A673 (cell line): ENCODE results near the gene ALAS2. TPM values are rescaled to one million over a fixed set of nuclear protein-coding genes. Genes with fewer than 3 reads are reported as not detected.
"Not testable (repeated sequence)": the region's sequence is repeated elsewhere in the genome, so short reads cannot be mapped to it uniquely, and the experiment has no call there.

ENCODE experiments used
- Bru-seq: library from RNA; stranded (reverse); fragments of 400-500 nt; gene quantifications from one replicate; lab custom pipeline; 2021; lab: Mats Ljungman, UMichigan
- BruChase-seq, 2 experiments: library from RNA; stranded (reverse); fragments of 400-500 nt; gene quantifications; one replicate each; lab custom pipeline; 2021; lab: Mats Ljungman, UMichigan
- BruUV-seq: library from RNA; stranded (reverse); fragments of 400-500 nt; replicated peaks from 2 replicates; lab custom pipeline; 2021; lab: Mats Ljungman, UMichigan
- CTCF ChIA-PET: fragments of 300-600 bp; sonication (Branson Sonifier 250); formaldehyde crosslinking; loops from one replicate; lab custom pipeline; 2022; ENCODE audit warnings: antibody characterized with exemption; lab: Charles Lee
- POLR2A ChIA-PET: fragments of 300-600 bp; sonication (Branson Sonifier 250); formaldehyde crosslinking; loops from one replicate; lab custom pipeline; 2022; ENCODE audit warnings: antibody characterized with exemption; ENCODE audit not compliant: low non-redundant PET; lab: Charles Lee
- DNase-seq: peaks from one replicate; pipeline ENCODE4 v3.0.0-alpha.2; 2015; ENCODE audit warnings: low spot score
- H3K27ac ChIP-seq: fragments of 200-600 bp; sonication (generic); 2 replicates; pipeline ENCODE4 v1.5.1; 2016; ENCODE audit warnings: mixed run types, low read depth, mild to moderate bottlenecking, mixed read lengths, antibody characterized with exemption, low read length; ENCODE audit not compliant: poor library complexity, severe bottlenecking
- H3K27me3 ChIP-seq: fragments of 200-600 bp; sonication (generic); replicated peaks from 2 replicates; pipeline ENCODE4 v1.6.1; 2017; ENCODE audit warnings: mixed run types, low read depth, mild to moderate bottlenecking, mixed read lengths, antibody characterized with exemption, low read length; ENCODE audit not compliant: insufficient read depth, poor library complexity
- H3K36me3 ChIP-seq: fragments of 200-600 bp; sonication (generic); 2 replicates; pipeline ENCODE4 v1.6.1; 2016; ENCODE audit warnings: mixed run types, mild to moderate bottlenecking, mixed read lengths, antibody characterized with exemption, low read length; ENCODE audit not compliant: insufficient read depth, poor library complexity, severe bottlenecking
- H3K4me1 ChIP-seq: fragments of 200-600 bp; sonication (generic); 2 replicates; pipeline ENCODE4 v1.6.1; 2017; ENCODE audit warnings: mixed run types, mild to moderate bottlenecking, mixed read lengths, antibody characterized with exemption, low read length; ENCODE audit not compliant: insufficient read depth, poor library complexity, severe bottlenecking
- H3K4me3 ChIP-seq: fragments of 200-600 bp; sonication (generic); 2 replicates; pipeline ENCODE4 v1.5.1; 2016; ENCODE audit warnings: low read depth, mixed run types, mild to moderate bottlenecking, mixed read lengths, low read length; ENCODE audit not compliant: poor library complexity, severe bottlenecking
- H3K9me3 ChIP-seq: fragments of 200-600 bp; sonication (generic); 2 replicates; pipeline ENCODE4 v1.6.1; 2016; ENCODE audit warnings: mixed run types, low read depth, mild to moderate bottlenecking, mixed read lengths, antibody characterized with exemption, low read length; ENCODE audit not compliant: poor library complexity, severe bottlenecking
- CTCF ChIP-seq: fragments of 300-800, 200-600 bp; sonication (generic); conservative IDR thresholded peaks from 2 replicates; pipeline ENCODE4 v1.5.1; 2017; ENCODE audit warnings: low read depth, mild to moderate bottlenecking, antibody characterized with exemption, low read length, moderate library complexity, mixed read lengths
- EZH2 ChIP-seq: fragments of 200-600 bp; sonication (generic); IDR thresholded peaks from 2 replicates; pipeline ENCODE4 v1.6.1; 2017; ENCODE audit warnings: borderline replicate concordance, low read depth, mild to moderate bottlenecking, mixed read lengths, antibody characterized with exemption, low read length; ENCODE audit not compliant: poor library complexity, severe bottlenecking
- intact Hi-C: fragments of 100-400 bp; cut with micrococcal nuclease; formaldehyde crosslinking; loops from one replicate; pipeline ENCODE4 v1.10.0; 2022; ENCODE audit not compliant: unreplicated experiment
- long read RNA-seq: library from polyadenylated mRNA; stranded (forward); transcript quantifications from one replicate; pipeline ENCODE4 v2.0.0, GENCODE V29; 2022
- total RNA-seq: library from RNA; stranded (reverse); gene quantifications from 2 replicates; pipeline ENCODE4 v1.2.3, GENCODE V29; 2021

The ALAS2 gene
- total RNA-seq = not detected in 2 replicates
- not detected for Bru-seq, nascent RNA
- not detected for BruChase-seq, experiment 1, labeled RNA remaining after a 2-hour chase
- percentile 11 among the genes with signal in this experiment for BruChase-seq, experiment 2, labeled RNA remaining after a 6-hour chase
- long read RNA-seq = 0 reads

GRCh38 chrX:55030271-55031205, at the start of gene ALAS2:
ALAS2 (minus strand) TSS chrX:55030977; CDS start chrX:55026000, 4,977 bp downstream.
- intact Hi-C loops = no loop called here
- Histone ChIP-seq H3K27me3 (no peaks in the 10 kb centered on the region), H3K4me3 (no peak within 1 kb of the TSS), H3K9me3 (no peaks in the 10 kb centered on the region), H3K27ac (no peak within 1 kb of the TSS), H3K36me3 (no peaks in the 10 kb centered on the region), H3K4me1 (no peaks in the 10 kb centered on the region)
- no TSS peak for BruUV-seq
- ChIA-PET CTCF (no interaction called here), POLR2A (interaction anchor here (0.5 kb wide), 1 partner anchor 784 kb away, joined by 5 read pairs; no protein-coding TSS in a partner anchor)
- TF ChIP-seq EZH2 (no peak), CTCF (no peak)
- DNase-seq = no peak

- H3K36me3 ChIP-seq = no peaks in the 10 kb centered on the region
- no peaks in the 10 kb centered on the region for H3K9me3 ChIP-seq
- intact Hi-C loops = no loop called here
- POLR2A ChIA-PET = no interaction called here
- no peak for DNase-seq
- H3K27ac ChIP-seq = no peak within 1 kb of the TSS
- no TSS peak for BruUV-seq
- CTCF ChIA-PET = no interaction called here
- no peak within 1 kb of the TSS for H3K4me3 ChIP-seq
- TF ChIP-seq CTCF (no peak), EZH2 (no peak)
- H3K27me3 ChIP-seq = no peaks in the 10 kb centered on the region
- no peaks in the 10 kb centered on the region for H3K4me1 ChIP-seq
Observed at GRCh38 chrX:55074851-55075467, 44.2 kb upstream of the ALAS2 start, which contains the start of gene PAGE2B. PAGE2B (plus strand) TSS chrX:55075030; CDS start chrX:55076042, 1,012 bp downstream.

GRCh38 chrX:55072286-55072685, 41.5 kb upstream of the ALAS2 start:
- no peaks in the 10 kb centered on the region for H3K36me3 ChIP-seq
- no peak for DNase-seq
- CTCF ChIA-PET = no interaction called here

GRCh38 chrX:55067180-55067579, 36.4 kb upstream of the ALAS2 start:
- H3K27me3 ChIP-seq, H3K9me3 ChIP-seq, intact Hi-C loops, CTCF ChIA-PET, H3K36me3 ChIP-seq, H3K4me1 ChIP-seq, POLR2A ChIA-PET, BruUV-seq, H3K4me3 ChIP-seq, H3K27ac ChIP-seq, DNase-seq: not testable (repeated sequence)

More at GRCh38 chrX:55072286-55072685, 41.5 kb upstream of the ALAS2 start:
- no peaks in the 10 kb centered on the region for H3K27me3 ChIP-seq
- no peak overlapping the region for H3K4me3 ChIP-seq
- no peak overlapping the region for H3K27ac ChIP-seq
- H3K9me3 ChIP-seq = no peaks in the 10 kb centered on the region
- no peak for TF ChIP-seq EZH2
- no peak for TF ChIP-seq CTCF
- intact Hi-C loops = no loop called here
- H3K4me1 ChIP-seq = no peaks in the 10 kb centered on the region
- no TSS peak for BruUV-seq
- POLR2A ChIA-PET = no interaction called here
